GM18511 (cell line): Measurements from ENCODE around the gene FAM219A.

ENCODE experiments used
- ATAC-seq: cut with Tn5 transposase; IDR thresholded peaks from one replicate; pipeline ENCODE4 v1.9.1; 2021; ENCODE audit warnings: mild to moderate bottlenecking, moderate library complexity; ENCODE audit not compliant: unreplicated experiment

The FAM219A gene

GRCh38 chr9:34405719-34406118, 52.7 kb downstream of the FAM219A start:
- no peak for ATAC-seq

GRCh38 chr9:34403554-34404380, 54.6 kb downstream of the FAM219A start:
- ATAC-seq: no peak

GRCh38 chr9:34400686-34401602, 57.4 kb downstream of the FAM219A start:
- ATAC-seq: no peak

DNA sequence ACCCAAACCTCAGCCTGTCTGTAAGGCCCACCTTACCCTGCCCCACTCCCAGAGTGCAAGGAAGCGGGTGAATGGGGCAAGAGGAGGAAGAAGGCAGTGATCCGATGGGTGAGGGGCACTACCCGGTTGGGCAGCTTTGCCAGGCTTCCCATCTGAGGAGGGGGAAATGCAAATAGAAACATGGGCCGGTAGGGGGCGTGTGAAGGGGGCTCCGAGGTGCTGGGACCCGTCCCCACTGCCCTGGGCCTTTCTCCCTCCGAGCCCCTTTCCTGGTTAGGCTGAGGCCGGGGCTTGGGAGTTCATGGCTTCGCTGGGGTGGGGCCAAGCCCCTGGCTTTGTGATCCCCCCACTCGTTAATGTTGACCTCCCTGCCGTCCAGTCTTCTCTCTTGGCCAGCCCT, 58.1 kb downstream of the FAM219A start:
- ATAC-seq: no peak

DNA sequence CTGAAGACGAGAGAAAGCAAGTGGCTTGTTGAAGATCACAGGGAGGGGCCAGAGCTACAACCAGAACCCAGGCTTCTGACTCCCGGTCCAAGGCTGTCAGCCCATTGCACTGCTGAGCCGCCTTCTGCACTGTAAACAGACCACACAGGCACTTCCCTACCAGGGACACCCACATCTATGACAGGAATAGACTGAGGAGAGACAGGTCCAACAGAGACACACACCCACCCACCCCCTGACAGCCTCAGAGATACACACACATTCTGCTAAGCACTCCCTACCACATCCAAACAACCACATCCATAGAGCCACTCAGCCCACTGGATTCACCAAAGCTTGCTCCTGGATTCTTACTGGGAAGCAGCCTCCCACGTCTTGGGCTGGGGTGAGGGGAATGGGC, 58.6 kb downstream of the FAM219A start:
- ATAC-seq: no peak

- ATAC-seq: no peak
Observed at GRCh38 chr9:34398875-34399274, 59.5 kb downstream of the FAM219A start.

GRCh38 chr9:34396276-34397214, 61.8 kb downstream of the FAM219A start:
- ATAC-seq: no peak

GRCh38 chr9:34392511-34392910, 65.9 kb downstream of the FAM219A start:
- no peak for ATAC-seq

DNA sequence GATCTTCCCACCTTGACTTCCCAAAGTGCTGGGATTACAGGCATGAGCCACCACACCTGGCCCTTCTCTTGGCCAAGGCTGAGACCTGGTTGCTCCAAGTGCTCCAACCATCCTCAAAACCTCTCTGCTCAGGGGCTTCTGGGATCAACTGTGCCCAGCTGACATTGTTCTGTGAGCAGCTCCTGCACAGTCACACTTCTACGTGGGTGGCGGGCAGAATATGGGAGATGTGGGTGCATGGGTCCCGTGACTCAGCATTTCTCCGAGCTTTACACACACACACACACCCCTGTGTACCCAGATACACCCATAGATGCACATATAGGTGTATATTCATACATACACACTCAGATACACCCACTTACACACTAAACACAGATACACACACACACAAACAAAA, 71.1 kb downstream of the FAM219A start:
- ATAC-seq: no peak

GRCh38 chr9:34386656-34387055, 71.7 kb downstream of the FAM219A start:
- ATAC-seq: no peak

DNA sequence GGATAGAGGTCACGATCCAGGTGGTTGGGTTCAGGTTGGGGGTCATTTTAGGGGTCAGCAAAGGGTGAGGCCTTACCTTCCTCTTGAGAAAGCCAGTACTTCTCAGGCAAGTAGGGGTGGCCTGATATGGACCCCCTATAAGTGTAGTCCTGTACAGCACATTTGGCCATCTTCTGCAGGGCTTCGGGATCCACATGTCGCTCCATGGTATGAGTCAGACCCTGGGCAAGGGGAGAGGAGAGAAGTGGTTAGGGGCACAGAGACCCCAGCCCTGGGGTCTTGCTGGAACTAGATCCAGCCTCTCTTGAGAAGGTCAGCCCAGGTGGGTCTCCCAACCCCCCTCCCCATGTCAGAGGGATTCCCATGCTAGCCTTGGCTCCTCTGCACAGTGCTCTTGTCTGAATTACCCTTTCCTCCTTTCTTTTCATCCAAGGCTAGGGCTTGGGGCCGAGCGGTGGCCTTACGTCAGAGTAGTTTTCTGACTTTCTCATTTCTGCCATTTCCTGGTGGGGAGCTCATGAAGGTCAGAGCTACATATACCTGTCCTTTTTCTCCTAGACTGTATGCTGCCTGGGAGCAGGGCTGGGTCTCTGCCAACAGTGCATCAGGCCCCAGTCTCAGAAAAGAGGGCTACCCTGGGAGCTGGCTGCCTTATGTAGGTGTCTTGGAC, 72.7 kb downstream of the FAM219A start:
- ATAC-seq: no peak

DNA sequence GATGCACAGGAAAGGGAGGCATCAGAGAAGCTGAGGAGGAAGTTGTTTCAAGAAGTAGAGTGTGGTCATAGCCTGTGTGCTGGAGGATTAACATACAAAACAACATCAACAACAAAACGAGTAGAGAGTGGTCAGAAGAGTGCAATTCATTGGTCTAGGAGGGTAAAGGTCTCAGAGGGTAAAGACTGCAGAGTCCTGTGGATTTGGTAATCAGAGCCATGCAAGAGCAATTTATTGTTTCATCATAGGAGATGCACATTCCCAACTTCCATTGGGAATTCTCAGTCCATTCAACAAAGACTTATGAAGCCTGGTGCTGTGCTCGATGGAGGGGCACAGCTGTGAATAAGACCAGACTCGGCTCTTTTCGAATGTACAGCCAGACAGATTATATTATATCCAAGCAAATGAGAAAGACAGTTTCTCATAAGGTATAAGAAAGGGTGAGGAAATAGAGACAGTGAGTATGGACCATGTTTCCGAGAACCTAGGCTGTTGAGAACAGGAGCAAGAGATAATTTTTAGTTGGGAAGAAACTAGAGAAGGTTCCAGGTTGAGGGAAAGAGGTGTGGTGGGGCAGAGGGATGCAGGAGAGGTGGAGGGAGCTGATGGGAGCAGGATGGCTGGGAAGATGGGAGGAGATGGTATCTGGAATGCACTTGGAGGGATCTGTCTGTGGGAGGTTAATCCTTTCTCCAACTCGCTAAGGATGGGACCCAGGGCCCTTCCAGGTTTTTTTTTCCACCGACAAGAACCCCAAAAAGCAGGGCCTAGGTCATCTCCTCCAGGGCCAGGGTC, 73.8 kb downstream of the FAM219A start:
- no peak for ATAC-seq

- ATAC-seq: no peak
Observed at GRCh38 chr9:34383904-34384303, 74.5 kb downstream of the FAM219A start.

DNA sequence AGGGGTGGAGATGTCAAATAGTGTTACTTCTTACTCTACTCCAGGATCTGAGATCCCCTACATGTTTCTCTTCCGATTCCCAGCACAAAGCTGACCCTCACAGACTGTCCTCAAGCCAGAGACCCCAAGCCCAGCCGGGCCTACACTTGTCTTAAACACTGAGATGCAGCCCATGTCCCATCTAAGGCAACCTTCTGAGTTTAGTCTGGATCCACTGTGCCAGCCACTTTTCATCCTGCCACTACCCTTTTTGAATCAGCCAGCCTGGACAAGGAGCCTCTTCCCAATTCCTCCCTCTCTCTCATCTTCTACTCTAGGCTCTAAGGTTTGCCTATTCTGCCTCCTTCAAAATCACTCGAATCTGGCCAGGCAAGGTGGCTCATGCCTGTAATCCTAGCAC, 75.5 kb downstream of the FAM219A start:
- ATAC-seq: no peak

- ATAC-seq: no peak
Observed at GRCh38 chr9:34382054-34382453, 76.3 kb downstream of the FAM219A start.

GRCh38 chr9:34381323-34381722, 77.0 kb downstream of the FAM219A start:
- no peak for ATAC-seq

DNA sequence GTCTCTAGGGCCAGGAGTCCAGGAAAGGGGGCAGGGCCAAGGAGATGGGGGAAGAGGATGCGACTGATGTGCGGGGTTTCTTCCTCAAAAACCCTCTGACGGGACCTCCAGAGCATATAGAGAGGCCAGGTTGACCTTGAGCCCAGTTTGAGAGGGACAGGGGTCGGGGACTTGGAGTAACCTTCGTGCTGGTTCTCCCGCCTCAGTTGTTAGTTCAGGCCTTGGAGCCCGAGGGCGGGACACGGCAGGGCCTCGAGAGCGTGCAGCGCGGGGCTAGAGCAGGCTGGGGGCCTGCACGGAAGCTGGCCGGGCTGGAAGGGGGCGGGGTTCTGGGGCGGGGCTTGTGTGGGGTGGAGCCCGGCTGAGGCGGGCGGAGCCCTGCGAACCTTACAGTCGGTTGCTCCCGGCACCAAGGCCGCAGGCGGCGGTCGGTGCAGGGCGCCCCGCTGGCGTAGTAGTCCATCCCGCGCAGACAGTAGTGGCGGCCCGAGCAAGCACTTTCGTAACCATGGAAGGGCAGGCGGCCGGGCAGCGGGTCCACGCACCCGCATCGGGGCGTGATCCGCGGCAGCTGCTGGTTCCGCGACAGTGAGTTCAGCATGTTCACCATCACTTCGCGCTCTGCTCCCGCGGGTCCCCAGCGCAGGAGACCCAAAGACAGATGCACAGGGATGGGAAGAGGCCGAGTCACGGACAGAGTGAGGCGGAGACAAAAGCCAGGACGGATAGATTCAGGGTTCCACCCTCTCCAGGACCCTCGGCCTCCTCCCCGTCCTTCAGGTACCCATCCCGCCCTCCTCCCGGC, 77.7 kb downstream of the FAM219A start:
- ATAC-seq: peak; percentile 38

DNA sequence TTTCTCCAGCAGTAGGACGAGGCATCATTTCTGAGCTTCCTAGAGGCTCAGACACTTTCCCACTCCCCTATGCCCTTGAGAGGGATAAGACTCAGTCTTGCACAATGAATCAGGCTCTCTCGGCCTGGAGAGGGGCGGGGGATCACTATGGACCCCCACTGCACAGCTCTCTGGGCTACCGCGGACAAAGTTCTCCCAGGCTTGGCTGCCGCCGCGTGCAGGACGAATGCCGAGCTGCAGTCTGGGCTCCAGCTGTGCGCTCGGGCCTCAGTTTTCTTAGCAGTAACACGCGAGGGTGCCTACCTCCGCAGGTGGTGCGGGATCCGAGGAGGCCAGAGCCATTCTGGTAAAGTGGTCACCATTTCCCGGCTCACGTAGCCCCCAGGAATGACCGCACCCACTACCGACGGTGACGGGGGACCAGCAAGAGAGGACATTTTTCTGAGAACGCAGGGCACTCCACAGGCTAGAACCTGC, 78.3 kb downstream of the FAM219A start:
- no peak for ATAC-seq
